HL-60 (cell line): ENCODE results near the gene PLPP7.

Experiments used
- DNase-seq, 2 experiments: peaks; one replicate each; pipeline ENCODE4 v3.0.0-alpha.2; 2010 to 2020; ENCODE audit warnings: low read depth in 1 of 2, low spot score in 1 of 2
- H3K27ac ChIP-seq: fragments of 250-450 bp; sonication (Bioruptor Pico); replicated peaks from 2 replicates; pipeline ENCODE4 v1.5.1; 2020; ENCODE audit warnings: mild to moderate bottlenecking, moderate library complexity
- H3K27me3 ChIP-seq: fragments of 250-450 bp; sonication (Bioruptor Pico); 2 replicates; pipeline ENCODE4 v1.5.1; 2021; ENCODE audit warnings: mild to moderate bottlenecking, moderate library complexity; ENCODE audit not compliant: insufficient read depth, poor library complexity, severe bottlenecking
- H3K4me3 ChIP-seq: replicated peaks from 2 replicates; pipeline ENCODE4 v1.5.1; 2011; ENCODE audit warnings: mild to moderate bottlenecking, control low read depth, low read length; ENCODE audit not compliant: insufficient read depth
- CTCF ChIP-seq: IDR thresholded peaks from one replicate; pipeline ENCODE4 v1.5.1; 2011; ENCODE audit warnings: low read length, control low read depth, inconsistent platforms; ENCODE audit not compliant: insufficient read depth
- GABPA ChIP-seq: IDR thresholded peaks from 2 replicates; pipeline ENCODE4 v1.6.1; 2012; ENCODE audit warnings: low read depth
- POLR2AphosphoS5 ChIP-seq: IDR thresholded peaks from 2 replicates; pipeline ENCODE4 v1.6.1; 2012; ENCODE audit warnings: low read depth
- SPI1 ChIP-seq: IDR thresholded peaks from 2 replicates; pipeline ENCODE4 v1.6.1; 2012; ENCODE audit warnings: low read depth, mild to moderate bottlenecking, borderline replicate concordance
- TF ChIP-seq, protein P1 (sequence below): IDR thresholded peaks from 2 replicates; pipeline ENCODE4 v1.6.1; 2012; ENCODE audit warnings: low read depth; ENCODE audit not compliant: insufficient replicate concordance

Gene PLPP7

DNA sequence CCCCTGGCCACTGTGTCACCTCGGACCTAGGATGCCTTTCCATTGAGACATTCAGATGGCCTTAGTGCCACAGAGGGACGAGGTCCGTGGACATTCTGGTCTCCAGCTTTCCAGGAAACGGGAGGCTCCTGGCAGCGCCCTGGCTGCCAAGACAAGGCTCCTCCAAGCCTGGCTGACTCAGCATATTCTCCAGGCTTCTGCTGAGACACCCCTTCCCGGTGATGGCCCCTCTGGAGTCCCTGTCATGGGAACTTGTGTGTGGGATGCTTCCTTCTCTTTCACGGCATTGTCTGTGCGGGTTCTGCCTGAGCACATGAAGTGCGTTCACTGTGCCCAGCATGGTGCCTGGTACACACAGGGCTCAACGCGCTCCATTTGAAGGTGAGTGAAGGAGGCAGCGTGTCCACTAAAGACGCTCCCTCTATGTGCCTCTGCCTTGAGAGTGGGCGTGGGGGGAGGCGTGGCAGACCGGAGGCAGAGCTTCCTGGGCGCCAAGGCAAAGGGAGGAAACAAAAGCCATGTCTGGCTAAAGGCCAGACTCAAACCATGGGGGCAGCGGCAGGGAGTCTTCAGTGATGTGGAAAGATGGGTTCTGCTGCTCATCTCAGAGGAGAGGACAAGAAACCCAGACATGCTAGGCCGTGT lies 58.0 kb downstream of the PLPP7 start:
- no peak for DNase-seq
- Histone ChIP-seq H3K27me3 (no peaks in the 10 kb centered on the region), H3K4me3 (no peak overlapping the region), H3K27ac (no peak overlapping the region)
- TF ChIP-seq SPI1 (no peak), POLR2AphosphoS5 (no peak), CTCF (no peak), GABPA (no peak)
- TF ChIP-seq, protein P1, sequence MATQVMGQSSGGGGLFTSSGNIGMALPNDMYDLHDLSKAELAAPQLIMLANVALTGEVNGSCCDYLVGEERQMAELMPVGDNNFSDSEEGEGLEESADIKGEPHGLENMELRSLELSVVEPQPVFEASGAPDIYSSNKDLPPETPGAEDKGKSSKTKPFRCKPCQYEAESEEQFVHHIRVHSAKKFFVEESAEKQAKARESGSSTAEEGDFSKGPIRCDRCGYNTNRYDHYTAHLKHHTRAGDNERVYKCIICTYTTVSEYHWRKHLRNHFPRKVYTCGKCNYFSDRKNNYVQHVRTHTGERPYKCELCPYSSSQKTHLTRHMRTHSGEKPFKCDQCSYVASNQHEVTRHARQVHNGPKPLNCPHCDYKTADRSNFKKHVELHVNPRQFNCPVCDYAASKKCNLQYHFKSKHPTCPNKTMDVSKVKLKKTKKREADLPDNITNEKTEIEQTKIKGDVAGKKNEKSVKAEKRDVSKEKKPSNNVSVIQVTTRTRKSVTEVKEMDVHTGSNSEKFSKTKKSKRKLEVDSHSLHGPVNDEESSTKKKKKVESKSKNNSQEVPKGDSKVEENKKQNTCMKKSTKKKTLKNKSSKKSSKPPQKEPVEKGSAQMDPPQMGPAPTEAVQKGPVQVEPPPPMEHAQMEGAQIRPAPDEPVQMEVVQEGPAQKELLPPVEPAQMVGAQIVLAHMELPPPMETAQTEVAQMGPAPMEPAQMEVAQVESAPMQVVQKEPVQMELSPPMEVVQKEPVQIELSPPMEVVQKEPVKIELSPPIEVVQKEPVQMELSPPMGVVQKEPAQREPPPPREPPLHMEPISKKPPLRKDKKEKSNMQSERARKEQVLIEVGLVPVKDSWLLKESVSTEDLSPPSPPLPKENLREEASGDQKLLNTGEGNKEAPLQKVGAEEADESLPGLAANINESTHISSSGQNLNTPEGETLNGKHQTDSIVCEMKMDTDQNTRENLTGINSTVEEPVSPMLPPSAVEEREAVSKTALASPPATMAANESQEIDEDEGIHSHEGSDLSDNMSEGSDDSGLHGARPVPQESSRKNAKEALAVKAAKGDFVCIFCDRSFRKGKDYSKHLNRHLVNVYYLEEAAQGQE = no peak

GRCh38 chr9:131348631-131349521 lies 59.4 kb downstream of the PLPP7 start:
- no peak overlapping the region for H3K4me3 ChIP-seq
- H3K27me3 ChIP-seq = no peaks in the 10 kb centered on the region
- DNase-seq = no peak
- H3K27ac ChIP-seq = no peak overlapping the region
- no peak for TF ChIP-seq CTCF
- no peak for TF ChIP-seq SPI1
- TF ChIP-seq, protein P1 = no peak
- no peak for TF ChIP-seq POLR2AphosphoS5
- TF ChIP-seq GABPA = no peak

DNA sequence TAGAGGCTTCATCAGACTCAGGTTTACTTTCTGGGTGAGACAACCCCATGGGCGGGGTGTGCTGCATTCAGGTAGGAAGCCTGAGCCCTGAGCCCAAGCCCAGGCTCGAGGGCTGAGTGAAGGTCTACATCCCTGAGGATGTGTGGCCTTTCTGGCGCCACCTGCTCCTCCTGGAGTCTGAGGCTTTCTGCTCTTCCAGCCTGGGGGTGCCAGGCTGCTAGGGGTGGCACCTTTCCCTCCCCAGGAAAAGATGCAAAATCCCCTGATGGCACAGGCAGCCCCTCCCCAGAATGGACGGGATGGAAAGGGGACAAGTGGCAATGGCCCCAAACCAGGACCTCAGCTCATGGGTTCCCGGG lies 60.0 kb downstream of the PLPP7 start:
- H3K4me3 ChIP-seq = no peak overlapping the region
- TF ChIP-seq POLR2AphosphoS5 = no peak
- no peak for TF ChIP-seq GABPA
- no peak for TF ChIP-seq CTCF
- TF ChIP-seq, protein P1 = no peak
- TF ChIP-seq SPI1 = no peak

More for the DNA sequence above, 60.0 kb downstream of the PLPP7 start:
- no peaks in the 10 kb centered on the region for H3K27me3 ChIP-seq
- H3K27ac ChIP-seq = no peak overlapping the region
- no peak for DNase-seq
